HG02943 (cell line): Measurements from ENCODE around the gene SEMA3E.

ENCODE experiments used
- ATAC-seq: cut with Tn5 transposase; IDR thresholded peaks from one replicate; pipeline ENCODE4 v1.9.1; 2021; ENCODE audit warnings: mild to moderate bottlenecking, low read depth, moderate library complexity; ENCODE audit not compliant: unreplicated experiment

The SEMA3E gene

DNA sequence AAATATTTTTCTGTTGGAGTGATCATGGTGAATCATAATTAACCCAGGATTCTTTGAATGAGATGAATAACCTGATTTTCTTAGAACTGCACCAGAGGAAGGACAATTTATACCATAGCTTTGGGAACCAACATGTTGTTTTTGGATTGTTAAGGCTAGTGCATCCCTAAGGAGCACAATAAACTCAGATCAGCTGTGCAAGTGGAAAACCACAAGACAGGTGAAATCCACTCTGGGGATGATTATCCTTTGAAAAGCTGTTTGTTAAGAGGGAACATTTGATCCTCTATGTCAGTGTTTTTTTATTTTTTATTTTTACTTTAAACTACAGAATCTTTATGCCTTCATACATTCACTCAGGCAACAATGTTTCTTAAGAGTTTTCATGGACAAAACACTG is 254.2 kb downstream of the SEMA3E start:
- no peak for ATAC-seq

DNA sequence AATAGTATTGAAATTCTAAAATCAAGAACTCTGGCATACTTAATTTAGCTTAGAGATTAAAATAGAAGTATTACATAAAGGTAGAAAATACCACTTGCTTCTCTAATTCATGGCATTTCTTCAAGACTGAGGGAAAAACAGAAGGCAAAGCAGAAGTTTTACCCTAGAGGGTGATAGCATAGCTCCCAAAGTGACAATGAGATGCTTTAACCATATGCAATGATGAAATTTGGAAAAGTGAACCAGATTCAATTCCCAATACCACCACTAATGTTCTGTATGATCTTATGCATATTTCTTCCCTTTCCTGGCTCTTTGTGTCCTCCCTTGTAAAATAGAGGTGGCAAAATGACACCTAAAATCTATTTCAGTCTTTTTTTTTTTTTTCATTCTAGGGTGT is 260.5 kb downstream of the SEMA3E start:
- no peak for ATAC-seq

DNA sequence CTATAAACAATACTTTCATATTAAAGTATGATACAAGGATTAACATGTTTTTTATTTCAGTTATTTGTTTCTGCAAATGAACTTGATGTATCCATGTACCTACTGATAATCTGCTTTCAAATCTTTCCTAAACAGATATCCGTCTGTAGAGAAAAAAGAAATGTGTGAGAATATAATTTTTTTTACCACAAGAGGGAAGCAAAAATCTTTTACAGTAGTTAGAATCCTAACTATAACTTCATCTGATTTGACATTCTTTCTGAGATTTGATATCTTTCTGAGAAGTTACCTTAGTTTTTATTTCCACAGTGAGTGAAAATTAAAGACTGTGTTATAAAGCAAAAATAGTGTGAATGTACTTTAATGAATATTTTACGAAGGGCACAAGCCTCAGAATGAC is 282.3 kb downstream of the SEMA3E start:
- ATAC-seq: no peak

DNA sequence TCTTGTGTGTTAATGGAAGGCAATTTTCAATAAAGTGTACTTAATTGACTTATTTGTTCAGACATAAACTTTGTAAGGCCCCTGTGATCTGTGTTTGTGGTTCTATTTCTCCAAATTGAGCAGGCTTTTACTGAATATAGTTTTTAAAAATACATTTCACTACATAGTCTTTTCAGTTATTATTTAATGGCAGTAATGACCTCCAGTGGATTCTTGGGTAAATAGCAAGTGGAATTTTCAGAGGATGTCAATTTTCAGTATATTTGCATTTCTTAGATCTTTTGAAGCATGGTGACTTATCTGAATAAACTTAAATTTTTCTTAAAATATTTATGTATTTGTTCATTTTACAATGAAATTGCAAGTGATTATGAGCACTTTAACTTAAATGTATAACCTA is 283.2 kb downstream of the SEMA3E start:
- no peak for ATAC-seq

DNA sequence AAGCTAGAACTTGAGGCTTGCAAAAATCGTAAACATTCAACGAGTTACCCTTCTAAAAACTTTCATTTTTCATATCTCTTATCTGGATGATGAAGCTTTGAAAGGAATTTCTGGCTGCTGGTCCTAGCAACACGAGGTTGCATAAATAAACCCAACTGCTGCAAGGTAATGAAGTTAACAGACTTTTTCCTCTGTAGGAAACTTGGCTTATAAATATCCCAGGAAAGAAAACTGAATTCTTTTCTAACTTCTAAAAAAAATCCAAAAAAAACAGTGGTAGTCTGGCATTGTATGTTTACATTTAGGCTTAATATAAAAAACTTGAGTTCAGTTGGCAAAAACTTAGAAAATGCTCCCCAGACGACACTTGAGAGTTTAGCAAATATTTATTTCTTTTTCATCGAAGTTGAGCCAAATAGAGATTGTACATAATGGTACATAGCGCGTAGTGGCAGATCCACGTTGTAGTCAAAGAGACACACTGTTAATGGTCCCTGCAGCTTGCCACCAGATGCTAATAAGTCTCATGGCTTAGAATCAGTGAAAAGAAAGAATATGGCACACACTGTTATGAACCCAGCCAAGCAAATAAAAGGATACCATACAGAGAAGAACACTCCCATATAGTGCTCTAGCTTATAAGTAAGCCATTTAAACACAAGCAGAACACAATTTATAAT is 285.9 kb downstream of the SEMA3E start:
- no peak for ATAC-seq

DNA sequence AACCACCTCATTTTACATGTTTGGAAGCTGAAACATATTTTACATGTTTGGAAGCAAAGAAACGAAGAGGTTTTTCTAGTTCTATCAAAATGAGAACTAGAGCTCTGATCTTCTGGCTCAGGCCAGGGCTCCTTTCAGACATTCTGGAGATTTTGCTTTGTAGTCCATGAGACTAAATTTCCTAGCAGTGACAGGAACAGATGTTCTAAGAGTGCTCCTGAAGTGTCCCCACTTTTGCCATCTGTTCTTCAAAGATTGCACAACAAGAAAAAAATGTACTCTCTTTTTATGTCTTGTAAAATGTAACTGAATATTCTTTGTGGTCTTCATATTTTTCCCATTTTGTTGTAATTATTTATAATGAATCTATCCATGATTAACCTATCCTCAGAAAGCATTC is 289.8 kb downstream of the SEMA3E start:
- ATAC-seq: no peak

DNA sequence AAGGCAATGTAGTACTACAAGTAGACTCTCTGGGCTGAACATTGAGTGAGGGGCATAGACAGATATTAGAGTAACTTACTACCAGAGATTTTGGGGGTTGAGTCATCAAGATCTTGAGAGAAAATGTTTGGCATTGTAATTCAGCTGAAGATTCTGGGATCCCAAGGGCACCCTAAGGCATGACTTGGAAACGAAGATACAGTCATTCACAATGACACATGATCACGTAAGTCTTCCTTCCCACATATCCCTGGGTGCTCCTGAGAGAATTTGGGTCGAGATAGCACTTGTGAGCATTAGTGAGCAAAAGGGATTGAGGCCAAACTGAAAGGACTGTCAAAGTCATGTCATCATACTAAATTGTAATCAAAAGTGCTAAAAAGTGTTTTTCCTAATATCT is 293.8 kb downstream of the SEMA3E start:
- no peak for ATAC-seq

DNA sequence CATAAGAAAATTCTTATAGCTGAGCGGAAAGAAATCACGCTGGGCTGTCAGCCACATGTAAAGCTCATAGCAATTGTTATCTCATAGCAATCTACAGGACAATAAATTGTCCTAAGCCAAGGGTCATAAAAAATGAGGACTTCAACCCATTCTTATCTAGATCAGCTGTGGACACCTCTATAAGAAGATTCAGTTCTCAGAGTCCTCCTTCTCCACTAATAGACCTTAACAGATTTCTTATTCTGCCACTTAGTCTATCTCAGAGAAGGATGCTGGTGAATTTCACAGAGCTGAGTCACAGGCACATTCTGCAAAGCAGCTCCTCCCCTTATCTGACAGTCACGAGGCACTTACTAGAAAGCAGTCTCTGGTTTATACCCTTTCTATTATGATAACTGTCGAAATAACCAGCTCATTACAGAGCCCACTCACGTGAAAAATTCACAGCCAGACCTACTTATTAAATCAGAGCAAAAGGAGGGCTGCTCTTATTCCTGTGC is 300.9 kb downstream of the SEMA3E start:
- no peak for ATAC-seq

DNA sequence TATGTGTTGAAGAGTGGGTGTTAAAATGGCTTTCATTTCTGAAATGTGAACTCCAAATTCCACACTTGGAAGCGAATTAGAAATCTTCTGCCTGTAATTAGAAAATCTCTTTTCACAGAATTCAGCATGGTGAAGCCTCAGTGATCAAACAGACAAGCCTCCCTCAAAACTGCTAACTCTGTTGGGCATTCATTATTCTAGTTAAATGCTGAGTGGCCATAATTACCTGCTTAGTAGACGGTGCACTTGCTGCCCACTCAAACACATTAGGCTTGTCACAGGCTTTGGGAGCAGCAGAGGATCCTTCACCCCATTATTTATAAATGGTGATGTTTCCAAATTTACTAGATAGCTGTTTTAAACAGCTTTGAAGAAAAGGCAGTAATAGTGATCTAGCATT is 309.0 kb downstream of the SEMA3E start:
- ATAC-seq: no peak

DNA sequence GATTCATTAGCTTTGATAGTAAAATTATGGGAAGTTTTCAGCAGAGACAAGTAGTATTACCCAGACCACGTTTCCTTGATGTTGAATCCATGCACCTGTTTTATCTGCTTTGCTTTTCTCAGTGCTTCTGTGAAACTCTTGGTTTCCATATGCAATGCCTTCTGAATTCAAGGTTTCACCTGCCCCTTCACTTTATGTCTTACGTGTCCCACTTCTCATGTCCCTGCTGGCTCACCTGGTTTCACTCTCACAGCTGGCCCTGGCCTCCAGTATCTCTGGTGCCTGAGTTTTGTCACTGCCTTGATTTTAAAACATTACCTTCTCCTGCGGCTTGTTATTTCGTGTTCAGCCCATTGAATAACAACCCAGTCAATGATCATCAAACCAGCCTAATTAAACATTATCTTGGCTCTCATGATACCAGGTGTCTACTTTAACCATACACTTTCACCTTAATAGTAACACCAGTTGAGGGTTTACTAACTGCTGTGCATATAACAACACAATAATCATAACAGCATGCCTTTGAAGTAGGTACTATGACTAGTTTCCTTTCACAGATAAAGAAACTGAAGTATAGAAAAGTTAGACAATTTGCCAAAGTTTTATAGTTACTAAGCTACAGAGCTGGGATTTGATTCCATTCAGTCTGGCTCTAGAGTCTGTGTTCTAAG is 310.5 kb downstream of the SEMA3E start:
- ATAC-seq: no peak

DNA sequence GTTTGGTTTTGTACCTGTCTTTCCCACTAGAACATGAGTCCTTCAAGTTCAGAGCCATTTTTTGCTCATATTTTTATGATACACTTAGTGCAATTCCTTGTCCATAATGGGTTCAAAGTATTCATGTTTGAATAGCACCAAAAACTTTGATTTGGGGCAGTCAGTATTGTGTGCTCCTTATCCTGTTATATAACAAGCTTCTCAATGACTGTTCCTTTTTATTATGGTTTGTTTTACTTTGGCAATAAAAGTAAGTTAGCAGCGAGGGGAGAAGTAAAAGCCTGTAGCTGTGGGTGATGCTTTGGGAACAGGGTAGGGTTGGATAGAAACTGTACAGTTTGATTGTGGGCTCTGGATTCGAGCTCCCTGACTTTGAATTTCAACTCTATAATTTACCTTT is 311.9 kb downstream of the SEMA3E start:
- no peak for ATAC-seq

DNA sequence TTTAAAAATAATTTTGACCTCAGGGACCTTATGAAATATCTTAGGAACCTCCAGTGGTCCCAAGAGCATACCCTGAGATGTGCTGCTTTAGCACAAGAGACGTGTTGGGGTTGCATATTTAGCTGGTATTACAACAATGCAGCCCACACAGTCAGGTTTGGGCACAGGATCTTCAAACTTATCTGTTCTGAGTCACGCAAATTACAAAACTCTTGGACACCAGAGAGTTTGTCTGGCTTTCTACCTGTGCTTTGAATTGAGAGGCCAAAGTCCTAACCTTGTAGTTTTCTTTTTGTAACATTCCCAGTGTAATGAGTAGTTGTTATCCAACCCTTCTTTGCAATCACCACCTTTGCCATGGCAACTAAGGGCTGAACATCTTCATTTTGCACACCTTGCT is 322.7 kb downstream of the SEMA3E start:
- no peak for ATAC-seq

DNA sequence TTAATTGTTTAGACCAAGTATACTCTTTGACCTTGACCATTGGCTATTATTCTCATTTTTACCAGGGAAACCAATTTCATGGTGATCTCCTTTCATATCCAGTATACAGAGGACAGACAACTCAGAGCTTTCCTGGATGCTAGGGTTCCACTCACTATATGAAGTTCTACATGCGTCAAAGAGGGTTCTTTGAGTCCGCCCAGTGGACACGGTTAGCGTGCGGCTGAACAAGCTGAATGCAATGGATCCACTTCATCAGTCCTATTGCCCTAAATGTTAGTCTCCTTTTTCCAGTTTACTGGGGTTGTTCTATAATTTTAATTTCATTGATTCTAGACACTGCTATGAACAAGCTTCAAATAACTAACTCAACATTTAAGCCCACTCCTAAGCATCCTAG is 323.9 kb downstream of the SEMA3E start:
- ATAC-seq: no peak

DNA sequence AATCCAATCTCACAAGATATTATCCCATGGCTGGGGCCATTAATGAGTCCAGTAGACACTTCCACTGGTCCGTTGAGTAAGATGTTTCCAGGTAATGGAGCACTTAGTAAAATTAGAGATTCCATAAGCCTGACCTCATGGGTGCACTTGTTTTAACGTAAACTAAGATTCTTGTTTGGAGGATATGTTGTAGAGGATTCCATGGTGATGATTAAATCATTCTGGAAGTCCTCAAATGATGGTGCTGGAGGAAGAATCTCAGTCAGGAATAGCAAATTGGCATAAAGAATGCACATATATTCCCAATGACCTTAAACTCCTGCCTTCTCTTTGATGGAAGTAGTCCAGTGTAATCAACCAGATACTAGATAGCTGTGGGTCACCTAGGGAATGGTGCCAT is 324.3 kb downstream of the SEMA3E start:
- no peak for ATAC-seq

DNA sequence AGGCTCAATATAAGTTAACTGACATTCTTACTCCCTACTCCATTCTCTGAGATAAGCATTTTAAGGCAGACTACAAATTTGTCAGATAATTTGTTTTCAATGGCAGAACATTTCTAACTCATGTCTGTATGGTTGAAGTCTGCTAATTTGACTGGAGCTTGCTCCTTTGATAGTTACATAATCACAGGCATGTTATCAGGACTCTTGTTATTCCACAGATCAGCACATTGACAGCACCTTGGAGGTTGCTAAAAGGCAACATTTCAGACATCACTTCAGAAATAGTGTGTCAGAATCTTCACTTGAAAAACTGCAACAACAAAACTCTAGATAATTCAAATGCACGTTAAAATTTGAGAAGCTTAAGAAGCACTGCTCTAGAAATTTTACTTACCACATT is 327.9 kb downstream of the SEMA3E start:
- no peak for ATAC-seq

DNA sequence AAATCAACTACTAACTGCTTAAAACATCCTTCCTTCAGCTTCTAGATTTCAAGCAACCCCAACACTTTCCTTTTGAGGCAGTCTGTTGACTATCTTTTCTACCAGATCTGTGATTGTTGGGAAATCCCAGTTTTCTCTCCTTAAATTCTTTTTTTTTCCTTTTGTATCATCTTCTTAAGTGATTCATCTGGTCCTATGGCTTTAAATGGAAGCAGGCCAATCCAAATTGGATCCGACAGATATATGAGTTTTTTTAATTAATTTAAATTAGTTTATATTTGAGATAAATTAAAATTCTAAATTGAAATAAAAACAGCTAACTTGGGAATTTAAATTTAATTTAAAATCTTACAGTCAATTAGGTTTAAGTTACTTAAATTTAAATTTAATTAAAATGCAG is 335.0 kb downstream of the SEMA3E start:
- no peak for ATAC-seq
